Activated T-cell treated with anti-CD3 and anti-CD28 coated beads, Interleukin-2, amount 50 U/mL, for 72 hours (primary cell): ENCODE data around the gene GID8. TPM values are rescaled to one million over a fixed set of nuclear protein-coding genes. Genes with fewer than 3 reads are reported as not detected.

ENCODE experiments used
- ATAC-seq, 2 donors: fragments of 150-1000 bp; cut with Tn5 transposase; replicated peaks in 1 of 2; 2 replicates each; pipeline ENCODE4 v1.10.0; 2021; ENCODE audit warnings: moderate library complexity in 2 of 2, mild to moderate bottlenecking in 1 of 2
- DNase-seq, 2 donors: peaks; one replicate each; pipeline ENCODE4 v3.0.0; 2021 to 2022; ENCODE audit warnings: mixed read lengths in 1 of 2
- H3K27ac Mint-ChIP-seq: one replicate; pipeline ENCODE4 v1.8.0; 2022; ENCODE audit warnings: mild to moderate bottlenecking, moderate library complexity, mixed read lengths
- H3K27me3 Mint-ChIP-seq: one replicate; pipeline ENCODE4 v1.8.0; 2022; ENCODE audit warnings: low read depth, mixed read lengths
- H3K36me3 Mint-ChIP-seq, 2 donors: one replicate each; pipeline ENCODE4 v1.8.0; 2022; ENCODE audit warnings: mixed read lengths in 2 of 2, mild to moderate bottlenecking in 1 of 2; ENCODE audit not compliant: insufficient read depth in 2 of 2
- H3K4me1 Mint-ChIP-seq: one replicate; pipeline ENCODE4 v1.8.0; 2022; ENCODE audit warnings: low read depth, mixed read lengths
- H3K4me3 Mint-ChIP-seq, 2 donors: one replicate each; pipeline ENCODE4 v1.8.0; 2022; ENCODE audit warnings: mild to moderate bottlenecking in 2 of 2, mixed read lengths in 2 of 2, moderate library complexity in 2 of 2
- H3K9me3 Mint-ChIP-seq, 2 donors: one replicate each; pipeline ENCODE4 v1.8.0; 2022; ENCODE audit warnings: mixed read lengths in 2 of 2
- total RNA-seq, 2 donors: library from RNA; stranded (reverse); gene quantifications; one replicate each; pipeline ENCODE4 v1.2.3, GENCODE V29; 2022

Gene GID8
- total RNA-seq, 2 donors from 2014 or later: 36.0 to 47.2 TPM

DNA sequence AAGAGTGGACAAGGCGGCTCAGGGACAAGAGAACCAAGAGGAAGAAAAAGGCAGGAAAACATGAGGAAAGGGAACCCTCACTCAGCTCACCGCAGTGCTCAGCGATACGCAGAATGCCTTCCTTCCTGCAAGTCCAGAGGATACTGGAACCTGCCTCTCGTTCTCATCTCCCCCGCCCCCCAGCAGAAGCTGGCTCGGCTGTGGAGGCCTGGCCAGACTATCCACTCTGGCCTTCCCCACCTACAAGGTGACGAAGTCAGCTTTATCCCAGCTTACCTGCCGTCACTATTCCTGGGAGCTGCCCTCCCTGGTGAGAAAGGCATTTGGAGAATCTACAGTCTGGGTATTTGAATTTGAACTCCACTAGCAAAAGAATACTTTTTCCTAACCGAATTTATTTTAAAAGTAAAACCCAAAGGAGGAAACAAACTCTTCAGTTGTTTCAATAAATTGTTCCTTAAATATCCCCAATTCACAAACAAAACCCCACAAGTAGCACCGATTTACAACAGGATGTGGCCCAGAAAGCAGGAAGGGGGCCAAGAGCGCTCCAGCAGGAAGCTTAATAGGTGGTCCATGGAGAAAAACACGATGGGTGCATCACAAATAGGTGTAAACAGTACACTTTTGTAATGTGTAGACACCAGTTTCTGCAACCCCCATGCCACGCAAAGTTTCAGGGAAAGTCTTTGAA, 9.6 kb upstream of the GID8 start:
- Mint-ChIP-seq H3K4me1 (peaks cover 47% of the 10 kb centered on the region), H3K36me3 (peaks cover 2 to 5% of the 10 kb centered on the region in 2 donors), H3K27ac (peak overlapping the region; percentile 79), H3K4me3 (peak overlapping the region; percentile 93 to 97), H3K9me3 (no peaks in the 10 kb centered on the region), H3K27me3 (no peaks in the 10 kb centered on the region)
- DNase-seq (no peak), ATAC-seq (no peak)

DNA sequence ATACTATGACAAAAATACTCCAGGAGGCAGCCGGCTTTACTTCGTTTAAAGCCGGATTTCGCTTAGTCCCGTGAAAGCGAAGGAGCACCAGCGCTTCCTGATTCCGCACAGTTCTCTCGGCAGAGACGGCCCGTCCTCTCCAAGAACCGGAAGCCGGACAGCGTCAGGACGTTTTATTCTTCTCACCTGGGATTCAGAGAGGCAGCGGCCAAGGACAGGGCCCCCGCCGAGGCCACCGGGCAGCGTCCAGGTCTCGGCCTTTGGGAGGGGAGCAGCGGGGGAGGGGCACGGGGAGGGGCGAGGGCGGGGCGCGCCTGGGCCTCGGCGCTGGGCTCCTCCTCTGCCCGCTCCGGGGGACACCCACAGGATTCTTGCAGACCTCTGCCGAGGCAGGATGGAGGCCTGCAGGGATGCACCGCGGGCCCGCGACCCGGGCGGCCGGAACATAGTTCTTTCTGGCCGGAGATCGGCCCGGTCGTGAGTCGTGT, 8.9 kb upstream of the GID8 start:
- Mint-ChIP-seq H3K27ac (peak overlapping the region; percentile 79), H3K9me3 (no peaks in the 10 kb centered on the region), H3K27me3 (no peaks in the 10 kb centered on the region), H3K4me1 (peaks cover 40% of the 10 kb centered on the region), H3K36me3 (peaks cover 2 to 5% of the 10 kb centered on the region in 2 donors), H3K4me3 (peak overlapping the region; percentile 93 to 97)
- DNase-seq (peak; percentile 66 to 75), ATAC-seq (peak; percentile 51 to 55)

DNA sequence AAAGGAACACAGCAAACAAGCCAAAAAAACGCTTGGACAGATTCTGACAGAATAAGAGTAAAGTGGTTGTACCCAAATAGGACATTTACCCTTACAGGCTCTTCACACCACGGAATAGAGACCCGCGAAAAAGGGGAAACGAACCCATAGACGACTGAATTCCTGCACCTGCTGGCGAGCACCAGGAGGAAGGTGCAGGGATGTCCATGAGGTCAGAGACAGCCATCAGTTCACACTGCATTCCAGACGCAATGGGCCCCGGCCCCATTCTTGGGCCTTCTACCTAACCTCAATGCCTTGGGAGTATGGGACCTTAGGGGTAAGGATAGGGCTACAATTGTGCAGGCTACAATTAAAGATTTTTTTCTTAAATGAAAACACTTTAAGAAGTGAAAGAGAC, 6.5 kb upstream of the GID8 start:
- no peak overlapping the region for H3K4me3 Mint-ChIP-seq
- no peaks in the 10 kb centered on the region for H3K9me3 Mint-ChIP-seq
- no peaks in the 10 kb centered on the region for H3K27me3 Mint-ChIP-seq
- ATAC-seq: no peak
- H3K4me1 Mint-ChIP-seq: peaks cover 26% of the 10 kb centered on the region
- no peak for DNase-seq
- no peak overlapping the region for H3K27ac Mint-ChIP-seq
- peaks cover 0 to 1% of the 10 kb centered on the region in 2 donors for H3K36me3 Mint-ChIP-seq

DNA sequence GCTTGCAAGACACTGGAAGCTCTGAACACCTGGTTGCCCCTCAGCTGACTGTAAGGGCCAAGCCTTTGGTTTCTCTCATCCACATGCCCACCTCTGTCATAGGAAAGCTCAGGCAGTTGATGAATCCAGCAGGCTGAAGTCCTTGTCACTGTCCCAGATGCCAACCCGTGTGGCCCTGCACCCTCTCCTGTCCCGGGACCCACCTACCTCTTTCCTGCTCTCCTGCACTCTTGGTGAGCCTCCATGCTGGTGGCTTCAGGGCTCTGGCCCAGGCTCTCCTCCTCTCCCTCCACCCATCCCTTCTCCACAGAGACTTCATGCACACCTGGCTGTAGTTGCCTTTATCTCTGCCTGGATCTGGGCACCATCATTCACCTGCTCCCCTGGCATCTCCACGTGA, 4.0 kb upstream of the GID8 start:
- H3K27ac Mint-ChIP-seq: no peak overlapping the region
- DNase-seq (no peak), ATAC-seq (no peak)
- H3K27me3 Mint-ChIP-seq: no peaks in the 10 kb centered on the region
- H3K36me3 Mint-ChIP-seq: peaks cover 6% of the 10 kb centered on the region in 2 donors
- H3K9me3 Mint-ChIP-seq: no peaks in the 10 kb centered on the region
- H3K4me1 Mint-ChIP-seq: peaks cover 6% of the 10 kb centered on the region
- no peak overlapping the region for H3K4me3 Mint-ChIP-seq

DNA sequence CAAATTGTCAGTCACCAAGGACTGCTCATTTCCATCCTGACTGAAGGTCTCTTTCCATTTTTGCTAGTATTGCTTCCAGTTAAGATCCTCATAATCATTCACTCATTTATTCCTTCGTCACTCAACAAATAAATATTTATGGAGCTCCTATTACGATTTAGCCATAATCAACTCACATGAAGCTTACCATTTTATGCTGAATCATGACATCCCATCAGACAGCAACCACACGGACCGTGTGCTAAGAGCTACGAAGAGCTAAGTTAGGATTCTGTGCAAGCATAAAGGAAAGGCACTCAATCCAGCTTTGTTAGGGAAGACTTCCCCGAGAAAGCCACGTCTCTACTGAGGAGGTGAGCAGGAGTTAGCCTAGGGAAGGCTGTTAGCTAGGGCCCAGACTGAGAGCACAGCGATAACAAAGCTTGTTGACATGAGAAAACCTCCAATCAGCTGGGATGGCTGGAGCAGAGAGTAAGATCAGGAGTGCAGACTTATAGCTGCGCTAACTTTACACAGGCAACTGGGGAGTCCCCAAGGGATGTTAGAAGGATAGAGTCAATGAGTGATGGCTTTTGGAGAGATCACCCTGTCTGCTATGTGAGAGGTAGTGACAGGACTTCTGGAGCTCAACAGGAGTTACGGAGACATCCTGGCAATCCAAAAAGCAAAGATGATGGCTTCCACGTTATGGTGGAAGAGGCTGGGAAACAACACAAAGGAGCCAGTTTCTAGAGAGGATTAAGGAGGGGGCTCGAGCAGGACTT, 2.6 kb upstream of the GID8 start:
- H3K4me3 Mint-ChIP-seq: no peak overlapping the region
- H3K4me1 Mint-ChIP-seq: peaks cover 18% of the 10 kb centered on the region
- DNase-seq: no peak
- no peak for ATAC-seq
- no peaks in the 10 kb centered on the region for H3K27me3 Mint-ChIP-seq
- no peaks in the 10 kb centered on the region for H3K9me3 Mint-ChIP-seq
- no peak overlapping the region for H3K27ac Mint-ChIP-seq
- H3K36me3 Mint-ChIP-seq: peaks cover 6% of the 10 kb centered on the region in 2 donors

DNA sequence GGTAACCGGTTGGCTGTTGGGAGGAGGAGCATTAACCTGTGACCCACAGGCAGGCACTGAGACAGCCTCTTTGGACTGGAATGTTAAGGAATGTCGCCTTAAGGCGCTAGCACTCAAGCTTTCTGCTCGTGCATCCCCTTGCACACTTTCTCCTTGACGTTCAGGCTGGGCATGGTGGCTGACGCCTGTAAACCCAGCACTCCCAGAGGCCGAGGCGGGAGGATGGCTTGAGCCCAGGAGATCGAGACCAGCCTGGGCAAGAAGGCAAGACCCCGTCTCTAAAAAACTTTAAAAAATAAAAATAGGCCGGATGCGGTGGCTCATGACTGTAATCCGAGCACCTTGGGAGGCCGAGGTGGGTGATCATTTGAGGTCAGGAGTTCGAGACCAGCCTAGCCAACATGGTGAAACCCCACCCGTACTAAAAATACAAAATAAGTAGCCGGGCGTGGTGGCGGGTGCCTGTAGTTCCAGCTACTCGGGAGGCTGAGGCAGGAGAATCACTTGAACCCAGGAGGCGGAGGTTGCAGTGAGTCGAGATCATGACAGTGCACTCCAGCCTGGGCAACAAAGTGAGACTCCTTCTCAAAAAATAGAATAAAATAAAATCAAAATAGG, 1.9 kb upstream of the GID8 start:
- no peak for DNase-seq
- peaks cover 25% of the 10 kb centered on the region for H3K4me1 Mint-ChIP-seq
- no peak overlapping the region for H3K4me3 Mint-ChIP-seq
- H3K27ac Mint-ChIP-seq: no peak overlapping the region
- no peaks in the 10 kb centered on the region for H3K27me3 Mint-ChIP-seq
- no peaks in the 10 kb centered on the region for H3K9me3 Mint-ChIP-seq
- ATAC-seq: no peak
- H3K36me3 Mint-ChIP-seq: peaks cover 6% of the 10 kb centered on the region in 2 donors

DNA sequence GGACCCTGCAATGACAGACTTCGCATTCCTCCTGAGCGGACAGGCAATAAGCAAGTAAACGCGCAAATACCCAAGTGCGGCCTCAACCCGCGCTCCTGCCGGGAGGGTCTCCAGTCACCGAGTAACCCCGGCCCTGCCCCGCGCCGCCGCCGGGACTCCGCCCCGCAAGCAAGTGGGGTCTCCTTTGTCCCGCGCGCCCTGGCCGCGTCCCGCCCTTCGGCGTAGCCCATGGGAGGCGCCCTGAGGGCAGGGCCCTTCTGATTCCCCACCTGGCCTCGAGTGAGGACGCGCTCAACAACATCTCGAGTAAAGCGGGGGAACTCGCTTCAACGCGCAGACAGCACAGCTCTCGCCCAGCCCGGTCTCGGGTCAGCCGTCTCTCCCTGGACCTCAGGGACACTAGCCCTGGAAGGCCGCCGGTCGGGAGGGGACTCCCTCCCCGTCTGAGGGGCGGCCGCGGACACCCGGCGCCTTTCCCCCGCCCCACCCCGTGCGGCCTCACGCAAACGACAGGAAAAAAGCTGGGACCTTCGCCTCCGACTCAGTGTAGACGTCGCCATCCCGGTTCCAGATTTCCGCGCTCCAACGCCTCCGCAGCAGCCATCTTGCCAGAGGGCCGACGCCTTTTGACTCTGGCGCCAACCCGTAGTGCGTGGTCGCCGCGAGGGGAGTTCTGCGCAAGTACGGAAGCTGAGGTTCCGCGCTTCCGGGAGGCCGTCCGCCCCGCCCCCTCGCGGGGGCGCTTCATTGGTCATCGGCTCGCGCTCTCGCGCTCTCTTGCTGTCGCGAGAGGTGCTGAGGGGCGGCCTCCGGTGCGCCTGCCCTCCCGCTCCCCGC, 461 bp upstream of the GID8 start:
- peaks cover 28% of the 10 kb centered on the region for H3K4me1 Mint-ChIP-seq
- H3K36me3 Mint-ChIP-seq: peaks cover 7 to 11% of the 10 kb centered on the region in 2 donors
- H3K4me3 Mint-ChIP-seq: no peak overlapping the region
- DNase-seq (peak; percentile 97 to 98), ATAC-seq (peak; percentile 91 to 92)
- H3K9me3 Mint-ChIP-seq: no peaks in the 10 kb centered on the region
- peak overlapping the region; percentile 93 for H3K27ac Mint-ChIP-seq
- H3K27me3 Mint-ChIP-seq: no peaks in the 10 kb centered on the region

DNA sequence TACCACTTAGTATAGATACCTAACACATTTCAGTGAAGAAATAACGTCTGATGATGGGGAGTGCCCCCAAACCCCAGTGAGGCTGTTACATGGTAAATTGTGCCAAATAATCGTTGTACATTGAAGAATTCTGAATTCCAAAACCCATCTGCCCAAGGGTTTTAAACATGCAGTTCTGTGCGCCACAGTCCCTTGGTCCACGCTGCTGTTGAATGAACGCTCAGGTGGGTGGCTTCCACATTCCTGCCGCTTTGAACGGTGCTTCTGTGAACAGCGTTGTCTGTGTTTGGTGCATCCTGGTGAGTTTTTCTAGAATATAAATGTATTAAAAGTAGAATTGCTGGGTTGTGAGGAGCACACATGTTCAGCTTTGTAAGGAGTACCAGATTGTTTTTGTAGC, 2.9 kb downstream of the GID8 start:
- Mint-ChIP-seq H3K9me3 (no peaks in the 10 kb centered on the region), H3K36me3 (peaks cover 11 to 30% of the 10 kb centered on the region in 2 donors), H3K27me3 (no peaks in the 10 kb centered on the region), H3K27ac (peak overlapping the region; percentile 50), H3K4me1 (peaks cover 28% of the 10 kb centered on the region), H3K4me3 (peak overlapping the region; percentile 47 to 91)
- no peak for DNase-seq
- no peak for ATAC-seq

DNA sequence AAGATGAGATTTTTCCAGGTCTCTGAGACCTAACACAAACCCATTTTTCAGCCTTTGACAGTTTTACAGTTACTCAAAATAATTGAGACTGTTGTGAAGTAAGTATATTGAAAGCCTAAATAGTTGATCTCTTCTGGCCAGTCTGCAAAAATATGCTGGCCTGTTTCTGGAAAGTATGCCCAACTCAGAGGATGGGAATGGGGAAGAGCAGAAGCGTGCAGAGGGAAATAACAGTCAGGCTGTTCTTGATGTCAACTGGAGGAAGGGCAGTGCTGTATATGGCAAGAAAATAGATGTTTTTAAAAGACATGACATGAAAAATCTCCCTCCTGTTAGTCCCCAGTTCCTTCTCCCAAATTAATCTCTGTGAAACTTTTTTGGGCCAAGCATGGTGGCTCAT, 3.8 kb downstream of the GID8 start:
- no peaks in the 10 kb centered on the region for H3K9me3 Mint-ChIP-seq
- peaks cover 11 to 30% of the 10 kb centered on the region in 2 donors for H3K36me3 Mint-ChIP-seq
- ATAC-seq (no peak), DNase-seq (no peak)
- peak overlapping the region; percentile 54 for H3K27ac Mint-ChIP-seq
- H3K27me3 Mint-ChIP-seq: no peaks in the 10 kb centered on the region
- peaks cover 28% of the 10 kb centered on the region for H3K4me1 Mint-ChIP-seq
- no peak overlapping the region for H3K4me3 Mint-ChIP-seq

DNA sequence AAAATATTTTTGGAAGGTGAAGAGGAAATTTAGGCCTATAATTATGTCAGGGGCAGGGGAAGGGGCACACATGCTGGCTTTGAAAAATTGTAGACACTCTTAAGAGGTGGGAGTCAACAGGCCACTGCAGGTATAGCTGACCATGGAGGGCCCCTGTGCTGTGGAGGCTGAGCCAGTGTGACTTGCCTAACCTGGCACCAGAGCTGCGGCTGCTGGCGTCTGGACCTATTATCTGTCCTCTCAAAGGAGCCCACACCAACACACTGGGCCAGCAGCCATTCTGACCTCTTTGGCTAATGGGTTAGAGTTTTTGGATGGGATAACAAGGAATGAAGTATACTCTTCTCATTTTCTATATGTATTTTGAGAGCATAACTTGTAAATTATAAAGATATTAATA, 4.5 kb downstream of the GID8 start:
- DNase-seq: no peak
- H3K4me1 Mint-ChIP-seq: peaks cover 28% of the 10 kb centered on the region
- peak overlapping the region; percentile 54 for H3K27ac Mint-ChIP-seq
- no peaks in the 10 kb centered on the region for H3K9me3 Mint-ChIP-seq
- peaks cover 9 to 33% of the 10 kb centered on the region in 2 donors for H3K36me3 Mint-ChIP-seq
- H3K27me3 Mint-ChIP-seq: no peaks in the 10 kb centered on the region
- no peak overlapping the region for H3K4me3 Mint-ChIP-seq
- no peak for ATAC-seq

DNA sequence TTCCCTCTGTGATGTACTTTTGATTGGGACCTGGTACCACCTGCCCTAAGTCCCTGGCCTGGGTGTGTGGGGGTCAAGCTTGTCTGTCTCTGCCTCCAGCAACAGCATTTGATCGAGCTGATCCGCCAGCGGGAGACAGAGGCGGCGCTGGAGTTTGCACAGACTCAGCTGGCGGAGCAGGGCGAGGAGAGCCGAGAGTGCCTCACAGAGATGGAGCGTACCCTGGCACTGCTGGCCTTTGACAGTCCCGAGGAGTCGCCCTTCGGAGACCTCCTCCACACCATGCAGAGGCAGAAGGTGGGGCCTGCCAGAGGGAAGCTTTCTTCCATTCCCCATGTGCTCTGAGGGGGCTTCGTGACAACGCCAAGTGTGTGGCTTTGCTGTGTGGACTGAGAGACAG, 5.4 kb downstream of the GID8 start:
- no peak overlapping the region for H3K4me3 Mint-ChIP-seq
- no peaks in the 10 kb centered on the region for H3K27me3 Mint-ChIP-seq
- H3K36me3 Mint-ChIP-seq: peaks cover 8 to 35% of the 10 kb centered on the region in 2 donors
- DNase-seq (no peak), ATAC-seq (no peak)
- H3K4me1 Mint-ChIP-seq: peaks cover 28% of the 10 kb centered on the region
- no peaks in the 10 kb centered on the region for H3K9me3 Mint-ChIP-seq
- no peak overlapping the region for H3K27ac Mint-ChIP-seq

DNA sequence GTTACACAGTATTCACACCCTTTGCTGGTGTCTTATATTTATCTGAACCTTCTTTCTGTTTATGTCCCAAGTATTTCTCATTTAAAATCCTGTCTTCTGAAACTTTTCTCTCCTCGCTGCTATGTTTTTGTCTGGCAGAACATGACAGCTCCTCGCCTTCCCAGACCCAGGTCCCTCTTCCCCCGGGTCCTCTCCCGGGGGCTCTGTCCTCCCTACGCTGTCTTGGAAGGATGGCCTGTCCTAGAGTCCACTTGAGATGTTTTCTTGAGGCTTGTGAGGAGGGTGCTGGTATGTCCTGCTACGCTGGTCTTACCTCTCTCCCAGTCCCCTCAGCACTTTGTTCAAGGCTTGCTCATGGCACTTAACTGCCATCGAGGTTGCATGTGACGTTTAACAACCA, 6.2 kb downstream of the GID8 start:
- no peak overlapping the region for H3K27ac Mint-ChIP-seq
- H3K4me3 Mint-ChIP-seq: no peak overlapping the region
- DNase-seq (no peak), ATAC-seq (no peak)
- H3K9me3 Mint-ChIP-seq: no peaks in the 10 kb centered on the region
- peaks cover 22% of the 10 kb centered on the region for H3K4me1 Mint-ChIP-seq
- no peaks in the 10 kb centered on the region for H3K27me3 Mint-ChIP-seq
- H3K36me3 Mint-ChIP-seq: peaks cover 9 to 39% of the 10 kb centered on the region in 2 donors
